Measurements from ENCODE around the gene DAAM1.
A peak's percentile ranks its signal among the peaks of the same experiment; 100 is the strongest.

DAAM1 gene

DNA sequence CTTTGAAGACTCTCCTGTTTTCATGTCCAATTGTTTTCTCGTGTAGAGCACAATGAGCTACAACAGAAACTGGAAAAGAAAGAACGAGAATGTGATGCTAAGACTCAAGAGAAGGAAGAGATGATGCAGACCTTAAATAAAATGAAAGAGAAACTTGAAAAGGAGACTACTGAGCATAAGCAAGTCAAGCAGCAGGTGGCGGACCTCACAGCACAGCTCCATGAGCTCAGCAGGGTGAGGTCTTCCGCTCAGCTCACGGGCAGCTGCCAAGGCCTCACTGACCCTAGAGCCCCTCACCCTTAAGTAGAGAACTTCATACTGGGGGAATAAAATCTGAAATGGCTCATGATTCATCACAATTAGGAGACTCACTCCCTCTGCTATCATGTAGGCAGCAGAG, 142.0 kb downstream of the DAAM1 start:
- H3K27ac Mint-ChIP-seq = peak overlapping the region in 2 of 3 experiments; percentile 11 to 43
- TF ChIP-seq, protein P1, sequence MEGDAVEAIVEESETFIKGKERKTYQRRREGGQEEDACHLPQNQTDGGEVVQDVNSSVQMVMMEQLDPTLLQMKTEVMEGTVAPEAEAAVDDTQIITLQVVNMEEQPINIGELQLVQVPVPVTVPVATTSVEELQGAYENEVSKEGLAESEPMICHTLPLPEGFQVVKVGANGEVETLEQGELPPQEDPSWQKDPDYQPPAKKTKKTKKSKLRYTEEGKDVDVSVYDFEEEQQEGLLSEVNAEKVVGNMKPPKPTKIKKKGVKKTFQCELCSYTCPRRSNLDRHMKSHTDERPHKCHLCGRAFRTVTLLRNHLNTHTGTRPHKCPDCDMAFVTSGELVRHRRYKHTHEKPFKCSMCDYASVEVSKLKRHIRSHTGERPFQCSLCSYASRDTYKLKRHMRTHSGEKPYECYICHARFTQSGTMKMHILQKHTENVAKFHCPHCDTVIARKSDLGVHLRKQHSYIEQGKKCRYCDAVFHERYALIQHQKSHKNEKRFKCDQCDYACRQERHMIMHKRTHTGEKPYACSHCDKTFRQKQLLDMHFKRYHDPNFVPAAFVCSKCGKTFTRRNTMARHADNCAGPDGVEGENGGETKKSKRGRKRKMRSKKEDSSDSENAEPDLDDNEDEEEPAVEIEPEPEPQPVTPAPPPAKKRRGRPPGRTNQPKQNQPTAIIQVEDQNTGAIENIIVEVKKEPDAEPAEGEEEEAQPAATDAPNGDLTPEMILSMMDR (IDR thresholded peaks at IDR 0.05; ENCODE audit: unreplicated experiment in 3 of 3) = no peak

DNA sequence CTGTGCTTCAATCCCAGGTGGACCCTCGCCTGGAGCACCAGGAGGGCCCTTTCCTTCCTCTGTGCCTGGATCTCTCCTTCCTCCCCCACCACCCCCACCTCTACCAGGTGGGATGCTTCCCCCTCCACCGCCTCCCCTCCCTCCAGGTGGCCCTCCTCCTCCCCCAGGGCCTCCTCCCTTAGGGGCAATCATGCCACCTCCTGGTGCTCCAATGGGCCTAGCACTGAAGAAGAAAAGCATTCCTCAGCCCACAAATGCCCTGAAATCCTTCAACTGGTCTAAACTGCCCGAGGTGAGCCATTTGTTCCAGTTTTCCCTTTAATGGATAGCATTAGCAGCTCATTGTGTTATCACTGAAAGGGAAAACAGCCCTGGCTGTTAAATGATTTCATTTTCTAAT, 142.8 kb downstream of the DAAM1 start:
- no peaks in the 10 kb centered on the region for H3K9me3 Mint-ChIP-seq
- no peak overlapping the region for H3K4me3 Mint-ChIP-seq
- H3K27me3 Mint-ChIP-seq (ENCODE audit: low read depth) = no peaks in the 10 kb centered on the region
- H3K4me1 Mint-ChIP-seq = peaks cover 42% of the 10 kb centered on the region
- H3K36me3 Mint-ChIP-seq (ENCODE audit: low read depth) = peaks cover 65% of the 10 kb centered on the region
- no peak overlapping the region for H3K27ac Mint-ChIP-seq
- TF ChIP-seq, protein P1 (IDR thresholded peaks at IDR 0.05; ENCODE audit: unreplicated experiment in 3 of 3) = no peak

More for the DNA sequence above, 142.0 kb downstream of the DAAM1 start:
- Mint-ChIP-seq H3K27me3 (ENCODE audit: low read depth) (no peaks in the 10 kb centered on the region), H3K4me1 (peaks cover 42% of the 10 kb centered on the region), H3K4me3 (no peak overlapping the region), H3K36me3 (ENCODE audit: low read depth) (peaks cover 70% of the 10 kb centered on the region), H3K9me3 (no peaks in the 10 kb centered on the region)

- Mint-ChIP-seq H3K27ac (peak overlapping the region in 1 of 3 experiments; percentile 7), H3K36me3 (ENCODE audit: low read depth) (peaks cover 60% of the 10 kb centered on the region)
- TF ChIP-seq, protein P1 (IDR thresholded peaks at IDR 0.05; ENCODE audit: unreplicated experiment in 3 of 3) = no peak
Measured at GRCh38 chr14:59332727-59333126, 144.3 kb downstream of the DAAM1 start.

GRCh38 chr14:59333235-59333634, 144.8 kb downstream of the DAAM1 start:
- peak overlapping the region; percentile 24 to 64 (median 62) for H3K27ac Mint-ChIP-seq
- TF ChIP-seq, protein P1 (IDR thresholded peaks at IDR 0.05; ENCODE audit: unreplicated experiment in 3 of 3) = no peak
- H3K27me3 Mint-ChIP-seq (ENCODE audit: low read depth) = no peaks in the 10 kb centered on the region
- peaks cover 47% of the 10 kb centered on the region for H3K4me1 Mint-ChIP-seq
- no peaks in the 10 kb centered on the region for H3K9me3 Mint-ChIP-seq
- H3K4me3 Mint-ChIP-seq = no peak overlapping the region
- peaks cover 59% of the 10 kb centered on the region for H3K36me3 Mint-ChIP-seq (ENCODE audit: low read depth)

More at GRCh38 chr14:59332727-59333126, 144.3 kb downstream of the DAAM1 start:
- Mint-ChIP-seq H3K4me3 (no peak overlapping the region), H3K4me1 (peaks cover 47% of the 10 kb centered on the region), H3K27me3 (ENCODE audit: low read depth) (no peaks in the 10 kb centered on the region), H3K9me3 (no peaks in the 10 kb centered on the region)

DNA sequence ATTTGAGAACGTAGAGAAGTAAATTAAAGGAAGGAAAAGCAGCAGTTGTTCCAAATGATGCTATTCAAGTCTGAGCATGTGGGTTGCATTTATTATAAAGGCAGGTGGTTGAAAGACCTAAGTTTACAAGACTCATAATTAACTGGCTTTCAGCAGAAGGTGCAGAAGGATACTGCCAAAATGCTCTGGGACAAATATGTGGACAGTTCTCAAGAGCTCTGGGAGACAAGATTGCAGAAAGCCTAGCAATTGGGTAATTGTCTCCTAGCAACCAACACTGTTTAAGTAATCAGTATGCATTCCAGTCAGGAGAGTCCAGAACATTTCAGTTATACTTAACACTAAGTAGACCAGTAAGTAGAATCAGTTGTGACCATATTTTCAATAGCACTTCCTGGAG, 145.2 kb downstream of the DAAM1 start:
- peak overlapping the region; percentile 24 to 64 (median 62) for H3K27ac Mint-ChIP-seq
- H3K27me3 Mint-ChIP-seq (ENCODE audit: low read depth) = no peaks in the 10 kb centered on the region
- peaks cover 47% of the 10 kb centered on the region for H3K4me1 Mint-ChIP-seq
- no peaks in the 10 kb centered on the region for H3K9me3 Mint-ChIP-seq
- peaks cover 56% of the 10 kb centered on the region for H3K36me3 Mint-ChIP-seq (ENCODE audit: low read depth)
- no peak overlapping the region for H3K4me3 Mint-ChIP-seq
- TF ChIP-seq, protein P1 (IDR thresholded peaks at IDR 0.05; ENCODE audit: unreplicated experiment in 3 of 3) = no peak

GRCh38 chr14:59334253-59334652, 145.8 kb downstream of the DAAM1 start:
- no peaks in the 10 kb centered on the region for H3K9me3 Mint-ChIP-seq
- H3K36me3 Mint-ChIP-seq (ENCODE audit: low read depth) = peaks cover 52% of the 10 kb centered on the region
- peak overlapping the region in 1 of 3 experiments; percentile 10 for H3K27ac Mint-ChIP-seq
- no peaks in the 10 kb centered on the region for H3K27me3 Mint-ChIP-seq (ENCODE audit: low read depth)
- peaks cover 47% of the 10 kb centered on the region for H3K4me1 Mint-ChIP-seq
- no peak overlapping the region for H3K4me3 Mint-ChIP-seq
- TF ChIP-seq, protein P1 (IDR thresholded peaks at IDR 0.05; ENCODE audit: unreplicated experiment in 3 of 3) = no peak

All from nephron (organoid).